OCI-LY1 (cell line): ENCODE measurements around the gene CASZ1.

Experiments used
- EZH2 ChIP-seq: fragments of 200-600 bp; sonication (generic), shearing (Covaris generic); IDR thresholded peaks from 2 replicates; pipeline ENCODE4 v1.8.0; 2017; ENCODE audit warnings: borderline replicate concordance, mixed run types, mild to moderate bottlenecking, antibody characterized with exemption, low read length, moderate library complexity, mixed read lengths
- TF ChIP-seq, protein P1 (sequence below): fragments of 200-600 bp; sonication (generic), shearing (Covaris generic); IDR thresholded peaks from 2 replicates; pipeline ENCODE4 v1.5.1; 2017; ENCODE audit warnings: mild to moderate bottlenecking, antibody characterized with exemption, low read length, moderate library complexity, mixed read lengths

GRCh38 chr1:10714337-10715114, 81.9 kb downstream of the CASZ1 start:
- TF ChIP-seq, protein P1, sequence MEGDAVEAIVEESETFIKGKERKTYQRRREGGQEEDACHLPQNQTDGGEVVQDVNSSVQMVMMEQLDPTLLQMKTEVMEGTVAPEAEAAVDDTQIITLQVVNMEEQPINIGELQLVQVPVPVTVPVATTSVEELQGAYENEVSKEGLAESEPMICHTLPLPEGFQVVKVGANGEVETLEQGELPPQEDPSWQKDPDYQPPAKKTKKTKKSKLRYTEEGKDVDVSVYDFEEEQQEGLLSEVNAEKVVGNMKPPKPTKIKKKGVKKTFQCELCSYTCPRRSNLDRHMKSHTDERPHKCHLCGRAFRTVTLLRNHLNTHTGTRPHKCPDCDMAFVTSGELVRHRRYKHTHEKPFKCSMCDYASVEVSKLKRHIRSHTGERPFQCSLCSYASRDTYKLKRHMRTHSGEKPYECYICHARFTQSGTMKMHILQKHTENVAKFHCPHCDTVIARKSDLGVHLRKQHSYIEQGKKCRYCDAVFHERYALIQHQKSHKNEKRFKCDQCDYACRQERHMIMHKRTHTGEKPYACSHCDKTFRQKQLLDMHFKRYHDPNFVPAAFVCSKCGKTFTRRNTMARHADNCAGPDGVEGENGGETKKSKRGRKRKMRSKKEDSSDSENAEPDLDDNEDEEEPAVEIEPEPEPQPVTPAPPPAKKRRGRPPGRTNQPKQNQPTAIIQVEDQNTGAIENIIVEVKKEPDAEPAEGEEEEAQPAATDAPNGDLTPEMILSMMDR: no peak
- TF ChIP-seq EZH2: no peak
